ENCODE data around the gene C4A.
"Not testable (repeated sequence)": the region's sequence is repeated elsewhere in the genome, so short reads cannot be mapped to it uniquely, and the experiment has no call there.

Gene C4A

GRCh38 chr6:31981744-31982143 is at the start of gene C4A:
C4A (plus strand) TSS chr6:31982057; CDS start chr6:31982108, 51 bp downstream.
- not testable (repeated sequence) for DNase-seq (ENCODE audit: low read depth in 3 of 3)

DNA sequence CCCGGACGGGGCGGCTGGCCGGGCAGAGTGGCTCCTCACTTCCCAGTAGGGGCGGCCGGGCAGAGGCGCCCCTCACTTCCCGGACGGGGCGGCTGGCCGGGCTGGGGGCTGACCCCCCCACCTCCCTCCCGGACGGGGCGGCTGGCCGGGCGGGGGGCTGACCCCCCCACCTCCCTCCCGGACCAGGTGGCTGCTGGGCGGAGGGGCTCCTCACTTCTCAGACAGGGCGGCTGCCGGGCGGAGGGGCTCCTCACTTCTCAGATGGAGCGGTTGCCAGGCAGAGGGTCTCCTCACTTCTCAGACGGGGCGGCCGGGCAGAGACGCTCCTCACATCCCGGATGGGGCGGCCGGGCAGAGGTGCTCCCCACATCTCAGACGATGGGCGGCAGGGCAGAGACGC is 49.7 kb upstream of the C4A start:
- DNase-seq (ENCODE audit: low read depth in 3 of 3): not testable (repeated sequence)

GRCh38 chr6:31933537-31933936 is 48.3 kb upstream of the C4A start:
- DNase-seq (ENCODE audit: low read depth in 3 of 3): no peak

- DNase-seq (ENCODE audit: low read depth in 3 of 3): no peak
Measured at GRCh38 chr6:31935021-31935420, 46.8 kb upstream of the C4A start.

DNA sequence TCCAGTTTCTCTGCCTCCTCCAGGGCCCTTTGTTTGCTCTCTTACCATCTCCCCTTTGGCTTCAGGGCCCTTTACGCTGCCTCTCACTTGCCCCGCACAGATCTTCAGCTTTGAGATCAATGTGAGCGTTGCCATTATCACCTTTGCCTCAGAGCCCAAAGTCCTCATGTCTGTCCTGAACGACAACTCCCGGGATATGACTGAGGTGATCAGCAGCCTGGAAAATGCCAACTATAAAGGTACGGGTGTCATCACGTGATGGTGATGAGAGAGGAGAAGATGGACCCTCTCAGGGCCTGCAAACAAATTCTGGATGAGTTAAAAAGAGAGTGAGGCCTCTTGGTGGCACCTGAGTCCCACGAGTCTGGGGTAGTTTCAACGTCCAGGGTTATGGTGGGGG is 46.0 kb upstream of the C4A start:
- DNase-seq (ENCODE audit: low read depth in 3 of 3): no peak

GRCh38 chr6:31940256-31940664 is 41.6 kb upstream of the C4A start:
- DNase-seq (ENCODE audit: low read depth in 3 of 3): no peak

DNA sequence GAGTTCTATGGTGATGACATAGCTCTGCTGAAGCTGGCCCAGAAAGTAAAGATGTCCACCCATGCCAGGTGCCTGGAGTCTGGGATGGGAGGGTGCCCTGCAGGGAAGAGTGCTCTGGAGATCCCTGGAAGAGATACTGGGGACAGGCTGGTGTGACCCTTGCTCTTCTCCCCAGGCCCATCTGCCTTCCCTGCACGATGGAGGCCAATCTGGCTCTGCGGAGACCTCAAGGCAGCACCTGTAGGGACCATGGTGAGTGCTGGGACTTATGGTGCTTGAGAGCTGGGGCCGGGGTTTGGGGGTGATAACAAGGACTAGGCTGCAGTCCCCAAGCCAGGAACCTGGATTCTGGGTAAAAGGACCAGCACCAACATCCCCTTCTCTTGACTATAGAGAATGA is 38.1 kb upstream of the C4A start:
- no peak for DNase-seq (ENCODE audit: low read depth in 3 of 3)

DNA sequence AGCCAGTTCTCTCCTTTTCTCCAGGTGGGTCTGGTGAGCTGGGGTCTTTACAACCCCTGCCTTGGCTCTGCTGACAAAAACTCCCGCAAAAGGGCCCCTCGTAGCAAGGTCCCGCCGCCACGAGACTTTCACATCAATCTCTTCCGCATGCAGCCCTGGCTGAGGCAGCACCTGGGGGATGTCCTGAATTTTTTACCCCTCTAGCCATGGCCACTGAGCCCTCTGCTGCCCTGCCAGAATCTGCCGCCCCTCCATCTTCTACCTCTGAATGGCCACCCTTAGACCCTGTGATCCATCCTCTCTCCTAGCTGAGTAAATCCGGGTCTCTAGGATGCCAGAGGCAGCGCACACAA is 36.7 kb upstream of the C4A start:
- no peak for DNase-seq (ENCODE audit: low read depth in 3 of 3)

DNA sequence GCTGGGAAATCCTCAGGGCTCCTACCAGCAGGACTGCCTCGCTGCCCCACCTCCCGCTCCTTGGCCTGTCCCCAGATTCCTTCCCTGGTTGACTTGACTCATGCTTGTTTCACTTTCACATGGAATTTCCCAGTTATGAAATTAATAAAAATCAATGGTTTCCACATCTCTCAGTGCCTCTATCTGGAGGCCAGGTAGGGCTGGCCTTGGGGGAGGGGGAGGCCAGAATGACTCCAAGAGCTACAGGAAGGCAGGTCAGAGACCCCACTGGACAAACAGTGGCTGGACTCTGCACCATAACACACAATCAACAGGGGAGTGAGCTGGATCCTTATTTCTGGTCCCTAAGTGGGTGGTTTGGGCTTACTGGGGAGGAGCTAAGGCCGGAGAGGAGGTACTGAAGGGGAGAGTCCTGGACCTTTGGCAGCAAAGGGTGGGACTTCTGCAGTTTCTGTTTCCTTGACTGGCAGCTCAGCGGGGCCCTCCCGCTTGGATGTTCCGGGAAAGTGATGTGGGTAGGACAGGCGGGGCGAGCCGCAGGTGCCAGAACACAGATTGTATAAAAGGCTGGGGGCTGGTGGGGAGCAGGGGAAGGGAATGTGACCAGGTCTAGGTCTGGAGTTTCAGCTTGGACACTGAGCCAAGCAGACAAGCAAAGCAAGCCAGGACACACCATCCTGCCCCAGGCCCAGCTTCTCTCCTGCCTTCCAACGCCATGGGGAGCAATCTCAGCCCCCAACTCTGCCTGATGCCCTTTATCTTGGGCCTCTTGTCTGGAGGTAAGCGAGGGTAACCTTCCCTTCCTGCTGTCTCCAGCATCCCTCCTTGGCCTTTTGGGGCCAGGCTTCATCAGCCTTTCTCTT is 36.1 kb upstream of the C4A start, which contains the start of gene CFB:
Gene CFB, plus strand, starts transcription at position 589 of the 863 bp plus-strand sequence. Its CDS starts 127 bp downstream, at position 716.
- no peak for DNase-seq (ENCODE audit: low read depth in 3 of 3)

GRCh38 chr6:31946370-31946885 is 35.4 kb upstream of the C4A start:
- no peak for DNase-seq (ENCODE audit: low read depth in 3 of 3)

- DNase-seq (ENCODE audit: low read depth in 3 of 3): no peak
Measured at GRCh38 chr6:31947070-31947675, 34.7 kb upstream of the C4A start.

DNA sequence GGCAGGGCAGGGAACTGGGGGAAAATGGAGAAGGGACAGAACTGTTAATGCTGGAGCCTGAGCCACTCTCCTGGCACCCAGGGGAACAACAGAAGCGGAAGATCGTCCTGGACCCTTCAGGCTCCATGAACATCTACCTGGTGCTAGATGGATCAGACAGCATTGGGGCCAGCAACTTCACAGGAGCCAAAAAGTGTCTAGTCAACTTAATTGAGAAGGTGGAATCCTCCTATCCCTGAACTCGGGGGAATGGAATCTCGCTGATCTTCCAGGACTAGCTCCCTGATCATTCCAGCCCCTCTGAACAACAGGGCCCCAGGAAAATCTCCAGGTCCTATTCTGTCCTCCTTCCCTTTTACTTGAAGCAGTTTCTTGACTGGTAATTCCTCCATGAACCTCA is 34.0 kb upstream of the C4A start:
- no peak for DNase-seq (ENCODE audit: low read depth in 3 of 3)

GRCh38 chr6:31948306-31948705 is 33.6 kb upstream of the C4A start:
- no peak for DNase-seq (ENCODE audit: low read depth in 3 of 3)

DNA sequence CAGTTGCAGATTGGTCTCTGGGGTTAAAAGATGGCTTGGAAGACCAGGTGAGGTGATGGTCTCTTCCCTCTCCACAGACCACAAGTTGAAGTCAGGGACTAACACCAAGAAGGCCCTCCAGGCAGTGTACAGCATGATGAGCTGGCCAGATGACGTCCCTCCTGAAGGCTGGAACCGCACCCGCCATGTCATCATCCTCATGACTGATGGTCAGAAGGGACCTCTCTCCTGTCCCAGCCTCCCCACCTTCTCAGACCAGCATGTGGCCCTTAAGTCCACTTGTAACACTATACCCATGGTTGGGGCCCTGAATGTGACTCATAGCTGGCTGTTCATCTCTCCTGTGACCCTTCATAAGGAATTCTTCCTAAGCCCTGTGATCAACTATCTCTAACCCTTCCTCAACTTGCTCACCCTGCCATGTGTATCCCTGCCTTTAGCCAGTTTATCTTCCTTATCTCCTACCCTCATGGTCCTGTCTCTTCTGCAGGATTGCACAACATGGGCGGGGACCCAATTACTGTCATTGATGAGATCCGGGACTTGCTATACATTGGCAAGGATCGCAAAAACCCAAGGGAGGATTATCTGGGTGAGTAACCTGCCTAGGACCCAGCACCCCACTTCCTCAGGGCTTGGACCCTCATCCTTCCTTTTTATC is 33.0 kb upstream of the C4A start:
- no peak for DNase-seq (ENCODE audit: low read depth in 3 of 3)

GRCh38 chr6:31949926-31950548 is 31.8 kb upstream of the C4A start:
- DNase-seq (ENCODE audit: low read depth in 3 of 3): no peak

DNA sequence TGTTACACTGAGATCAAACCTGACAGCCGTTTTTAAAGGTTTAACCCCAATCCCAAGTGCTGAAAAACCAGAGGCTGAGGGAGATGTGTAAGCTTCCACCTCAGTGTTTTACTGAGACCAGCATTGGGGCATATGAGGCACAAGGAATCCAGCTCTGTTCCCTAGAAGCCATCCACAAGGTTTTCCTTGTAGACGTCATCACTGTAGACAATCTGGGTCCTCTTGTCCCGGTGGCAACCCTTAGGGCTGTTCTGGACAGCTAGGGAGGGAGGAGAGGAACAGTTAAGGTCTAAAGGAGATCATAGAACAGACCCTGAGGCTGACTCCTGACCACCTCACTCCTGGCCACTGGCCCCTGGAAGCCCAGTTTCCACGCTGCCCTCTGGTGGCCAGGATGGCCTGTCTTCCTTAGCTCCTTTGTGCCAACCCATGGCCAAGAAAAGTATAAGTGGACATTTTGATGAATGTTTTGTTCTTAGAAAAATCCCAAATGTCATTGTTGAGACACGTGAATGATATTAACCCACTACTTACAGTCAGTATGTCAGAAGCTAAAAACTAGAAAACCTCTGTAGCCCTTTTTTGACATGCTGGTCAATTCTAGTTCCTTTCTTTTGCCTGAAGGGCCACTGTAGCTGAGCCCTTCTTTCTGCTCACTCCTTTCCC is 29.6 kb upstream of the C4A start:
- peak in 1 of 3 donors; percentile 32 for DNase-seq (ENCODE audit: low read depth in 3 of 3)

GRCh38 chr6:31952890-31953289 is 29.0 kb upstream of the C4A start:
- no peak for DNase-seq (ENCODE audit: low read depth in 3 of 3)

GRCh38 chr6:31954511-31954910 is 27.3 kb upstream of the C4A start:
- DNase-seq (ENCODE audit: low read depth in 3 of 3): no peak

- no peak for DNase-seq (ENCODE audit: low read depth in 3 of 3)
Measured at GRCh38 chr6:31956796-31957195, 25.1 kb upstream of the C4A start.

- DNase-seq (ENCODE audit: low read depth in 3 of 3): no peak
Measured at GRCh38 chr6:31958412-31958740, 23.5 kb upstream of the C4A start.
